Heart right ventricle (tissue), 16 donors: Measurements from ENCODE around the gene STK39. TPM values are rescaled to one million over a fixed set of nuclear protein-coding genes. Genes with fewer than 3 reads are reported as not detected.
"Not testable (repeated sequence)": the region's sequence is repeated elsewhere in the genome, so short reads cannot be mapped to it uniquely, and the experiment has no call there.

ENCODE experiments used
- ATAC-seq, 8 donors: fragments of 200-7000 bp; cut with Tn5 transposase; one replicate each; pipeline ENCODE4 v1.9.1; 2020; ENCODE audit warnings: mild to moderate bottlenecking in 8 of 8, moderate library complexity in 8 of 8, moderate number of reproducible peaks in 1 of 8
- DNase-seq, 2 donors: peaks; one replicate each; pipeline ENCODE4 v3.0.0-alpha.2; 2020
- H3K27ac ChIP-seq, 10 donors: fragments of 200-600 bp; sonication (generic) in 2 of 10; one replicate each; pipeline versions ENCODE4 v1.5.0 to v1.8.0; 2020 to 2022; ENCODE audit warnings: mild to moderate bottlenecking in 3 of 10
- H3K27me3 ChIP-seq, 7 donors: fragments of 200-600 bp; one replicate each; pipeline ENCODE4 v1.8.0; 2021 to 2022; ENCODE audit warnings: mild to moderate bottlenecking in 2 of 7
- H3K36me3 ChIP-seq, 9 donors: fragments of 200-600 bp; sonication (generic) in 1 of 9; one replicate each; pipeline versions ENCODE4 v1.5.0 to v1.8.0; 2020 to 2022; ENCODE audit warnings: mild to moderate bottlenecking in 2 of 9
- H3K4me1 ChIP-seq, 9 donors: fragments of 200-600 bp; sonication (generic) in 1 of 9; one replicate each; pipeline versions ENCODE4 v1.5.0 to v1.8.0; 2020 to 2022; ENCODE audit warnings: mild to moderate bottlenecking in 4 of 9
- H3K4me3 ChIP-seq, 10 donors: fragments of 200-600 bp; sonication (generic) in 2 of 10; one replicate each; pipeline versions ENCODE4 v1.5.0 to v1.8.0; 2020 to 2022; ENCODE audit warnings: mild to moderate bottlenecking in 7 of 10, moderate library complexity in 2 of 10
- H3K9me3 ChIP-seq, 11 donors: fragments of 200-600 bp in 10 of 11; sonication (generic) in 2 of 11; one replicate each; pipeline versions ENCODE4 v1.5.0 to v1.8.0; 2013 to 2022; ENCODE audit warnings: mild to moderate bottlenecking in 2 of 11, control low read depth in 1 of 11, moderate library complexity in 1 of 11
- CTCF ChIP-seq, 9 donors: fragments of 200-600 bp; sonication (generic) in 2 of 9; IDR thresholded peaks; one replicate each; pipeline versions ENCODE4 v1.5.0 to v1.8.0; 2021 to 2022; ENCODE audit warnings: antibody characterized with exemption in 9 of 9, mild to moderate bottlenecking in 5 of 9, moderate library complexity in 1 of 9
- WGBS, 2 donors: extraction: QIAGEN DNeasy Blood & Tissue Kit; methylation state at CpG; one replicate each; pipeline ENCODE4 v1.1.7; 2013; ENCODE audit warnings: inconsistent platforms in 1 of 2; 5-methylcytosine and 5-hydroxymethylcytosine counted together
- intact Hi-C, 10 donors: fragments of 100-400 bp; cut with DNase I; formaldehyde crosslinking; loops; one replicate each; pipeline versions ENCODE4 v1.11.1 to v1.14.2; 2022
- polyA plus RNA-seq, 2 donors: library from polyadenylated mRNA; stranded (reverse); fragments of 200-250 nt; gene quantifications; one replicate each; pipeline ENCODE4 v1.2.3, GENCODE V29; 2013
- total RNA-seq, 10 donors: library from RNA; stranded (reverse); fragmentation: NEBNext Ultra II Directional in 3 of 10; extraction: Animal tissue kit (Norgen Biotek cat#: 25700) in 3 of 10; gene quantifications; one replicate each; pipeline versions ENCODE4 v1.2.1 to v1.2.4, GENCODE V29; 2021 to 2023
- donor health status: Arrhythmogenic right ventricular cardiomyopathy.
- donor health status: ischemic (EF 13 %, LVEDD 7.1; RV severe dilation, severe dysfunction).
- donor health status: healthy with polysubstance abuse.
- donor health status: DM: no; HTN: yes; CAD: no.
- donor health status: DM: no; HTN: no; CAD: no.
- donor health status: ischemic (EF 25% LVEDD 6.9; RV normal size, moderate dysfunction).
- donor health status: ischemic (EF 25% LVEDD 5.7; RV mildly dilated, moderate dysfunction).
- donor health status: healthy.
- donor health status: DM: yes; HTN: yes; CAD: no.
- donor health status: Ischemic cardiomyopathy.
- donor health status: ischemic (EF 35%, LVEDD 5.7; RV mildly dilated, moderate dysfunction).
- donor health status: nonischemic (EF 11% LVEDD 7.7; RV severe dilation, severe dysfunction).
- donor health status: DM: yes; HTN: yes; CAD: no.
- donor health status: PGD.
- donor health status: ischemic (EF 29% LVEDD 5.4; RV normal size, mild dysfunction).
- donor health status: nonischemic (EF 23%, LVEDD 6.1; RV moderate dilation, normal function).

STK39 gene
- total and polyA plus RNA-seq, 12 donors: 15.2 to 35.5 (median 19.6) TPM

DNA sequence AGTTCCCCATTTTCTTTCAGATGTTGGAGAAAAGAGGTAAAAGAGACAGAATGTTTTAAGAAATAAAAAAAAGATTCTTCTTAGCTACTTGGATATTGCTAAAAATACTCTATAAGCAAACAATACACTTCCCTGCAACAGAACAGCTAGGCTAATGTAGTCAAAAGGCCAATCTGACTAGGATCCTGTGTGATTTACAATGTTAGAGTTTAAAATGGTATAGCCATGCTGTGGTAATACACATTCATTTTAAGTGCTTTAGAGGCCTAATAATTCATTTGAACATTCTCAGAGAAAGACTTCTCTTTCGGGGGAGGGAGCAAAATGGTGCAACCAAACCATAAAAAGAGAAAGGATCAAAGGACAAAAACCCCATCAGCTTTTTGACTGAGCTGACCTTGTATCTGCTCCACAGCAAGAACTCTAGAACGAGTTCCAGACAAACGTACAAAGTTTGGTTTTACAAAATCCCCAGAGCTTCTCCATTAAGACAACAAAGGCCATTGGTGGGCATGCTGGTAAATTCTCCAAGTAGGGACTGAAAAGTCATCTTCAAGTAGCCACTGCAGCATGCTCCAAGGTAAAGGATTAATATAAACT lies 200.2 kb downstream of the STK39 start:
- H3K4me1 ChIP-seq: no peaks in the 10 kb centered on the region
- no peaks in the 10 kb centered on the region for H3K27me3 ChIP-seq
- TF ChIP-seq CTCF (IDR thresholded peaks at IDR 0.05): no peak
- H3K4me3 ChIP-seq: no peak overlapping the region
- intact Hi-C loops: no loop called here
- H3K9me3 ChIP-seq: no peaks in the 10 kb centered on the region
- no peak overlapping the region for H3K27ac ChIP-seq
- DNase-seq (no peak), ATAC-seq (no peak)
- 85 to 86% methylated on average over 3 of the region's 3 CpGs for WGBS, 2 donors
- H3K36me3 ChIP-seq: peaks cover 0 to 13% (median 0%) of the 10 kb centered on the region in 9 donors

DNA sequence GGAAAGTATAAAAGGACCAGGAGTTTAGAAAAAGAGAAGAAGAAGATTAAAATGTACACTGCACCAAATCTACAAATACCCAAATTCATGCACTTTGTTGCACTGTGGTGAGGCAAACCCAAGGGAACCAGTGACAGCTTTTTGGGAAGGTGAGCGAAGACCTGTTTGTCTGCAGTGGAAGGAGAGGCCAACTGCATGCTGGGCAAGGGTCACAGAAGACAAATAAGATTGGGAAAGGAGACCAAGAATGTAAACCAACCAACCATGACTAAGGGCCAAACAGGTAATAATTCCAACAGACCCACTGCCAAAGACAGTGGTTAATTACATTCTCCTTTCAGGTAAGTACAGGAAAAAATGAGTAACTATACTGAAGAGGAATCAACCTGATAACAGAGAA lies 202.8 kb downstream of the STK39 start:
- no peak overlapping the region for H3K27ac ChIP-seq
- intact Hi-C loops: no loop called here
- ATAC-seq: no peak
- no peaks in the 10 kb centered on the region for H3K4me1 ChIP-seq
- H3K9me3 ChIP-seq: no peaks in the 10 kb centered on the region
- 100% methylated on average over 1 of the region's 1 CpG for WGBS, 2 donors
- no peak overlapping the region for H3K4me3 ChIP-seq
- no peak for DNase-seq
- H3K27me3 ChIP-seq: no peaks in the 10 kb centered on the region
- no peak for TF ChIP-seq CTCF (IDR thresholded peaks at IDR 0.05)
- peaks cover 0 to 8% (median 0%) of the 10 kb centered on the region in 9 donors for H3K36me3 ChIP-seq

DNA sequence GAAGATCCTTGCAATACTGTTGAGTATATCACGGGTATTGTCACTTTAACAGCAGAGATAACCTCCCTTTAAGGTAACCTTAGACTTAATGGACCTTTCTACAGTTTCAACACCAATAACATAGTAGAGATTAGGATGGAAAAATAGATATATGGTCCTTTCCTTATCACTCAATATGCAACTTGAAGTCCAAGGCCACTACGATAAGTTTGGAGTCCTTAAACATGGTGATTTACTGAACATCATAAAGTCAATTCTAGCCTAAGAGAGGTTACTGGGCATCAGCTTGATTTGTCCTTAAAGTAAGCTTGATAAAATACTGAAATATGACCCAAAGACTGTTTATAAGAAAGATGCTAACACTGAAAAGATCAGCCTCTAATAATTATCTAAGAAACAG lies 203.2 kb downstream of the STK39 start:
- no peak for ATAC-seq
- Histone ChIP-seq H3K4me3 (no peak overlapping the region), H3K27ac (no peak overlapping the region), H3K36me3 (peaks cover 0 to 7% (median 0%) of the 10 kb centered on the region in 9 donors), H3K9me3 (no peaks in the 10 kb centered on the region), H3K4me1 (no peaks in the 10 kb centered on the region), H3K27me3 (no peaks in the 10 kb centered on the region)
- TF ChIP-seq CTCF (IDR thresholded peaks at IDR 0.05): no peak
- DNase-seq: no peak
- intact Hi-C loops: no loop called here
- WGBS, 2 donors: 81% methylated on average over 2 of the region's 2 CpGs

DNA sequence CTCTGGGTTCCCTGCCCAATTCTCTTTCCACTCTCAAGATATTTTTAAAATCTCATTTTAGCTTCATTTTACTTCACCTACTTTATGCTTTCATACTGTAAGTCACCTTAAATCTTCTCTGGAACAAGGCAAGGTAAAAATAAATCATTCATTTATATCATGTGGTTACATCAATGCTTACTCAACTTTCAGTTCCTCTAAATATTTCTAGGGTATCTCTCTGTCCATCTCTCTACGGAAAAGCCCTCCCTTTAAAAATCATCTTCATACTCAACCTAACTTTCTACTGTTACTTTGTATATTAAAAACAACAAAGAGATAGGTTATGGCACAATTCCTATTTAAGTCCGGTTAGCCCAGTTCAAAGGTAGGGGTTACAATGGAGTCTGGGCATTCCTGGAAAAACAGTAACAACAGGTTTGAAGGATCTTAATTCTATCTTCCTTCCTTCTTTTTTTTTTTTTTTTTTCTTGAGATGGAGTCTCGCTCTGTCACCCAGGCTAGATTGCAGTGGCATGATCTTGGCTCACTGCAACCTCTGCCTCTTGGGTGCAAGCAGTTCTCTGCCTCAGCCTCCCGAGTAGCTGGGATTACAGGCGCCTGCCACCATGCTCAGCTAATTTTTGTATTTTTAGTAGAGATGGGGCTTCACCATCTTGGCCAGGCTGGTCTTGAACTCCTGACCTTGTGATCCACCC lies 205.1 kb downstream of the STK39 start:
- ATAC-seq, H3K27ac ChIP-seq, H3K9me3 ChIP-seq, H3K4me1 ChIP-seq, DNase-seq, H3K36me3 ChIP-seq, H3K27me3 ChIP-seq, H3K4me3 ChIP-seq, intact Hi-C loops: not testable (repeated sequence)
- WGBS, 2 donors: 92 to 96% methylated on average over 5 of the region's 5 CpGs

GRCh38 chr2:168039881-168040280 lies 207.5 kb downstream of the STK39 start:
- no peak for TF ChIP-seq CTCF (IDR thresholded peaks at IDR 0.05)
- no peaks in the 10 kb centered on the region for H3K27me3 ChIP-seq
- no peak overlapping the region for H3K27ac ChIP-seq
- intact Hi-C loops: no loop called here
- H3K4me1 ChIP-seq: no peaks in the 10 kb centered on the region
- no peak for ATAC-seq
- no peak overlapping the region for H3K4me3 ChIP-seq
- peaks cover 0 to 18% (median 0%) of the 10 kb centered on the region in 9 donors for H3K36me3 ChIP-seq
- no peaks in the 10 kb centered on the region for H3K9me3 ChIP-seq
- 68 to 83% methylated on average over 3 of the region's 3 CpGs for WGBS, 2 donors
- DNase-seq: no peak
